ENCODE results near the gene MSI2.
A peak's percentile ranks its signal among the peaks of the same experiment; 100 is the strongest.
"Not testable (repeated sequence)": the region's sequence is repeated elsewhere in the genome, so short reads cannot be mapped to it uniquely, and the experiment has no call there.

Gene MSI2

GRCh38 chr17:57294101-57294500, 37.8 kb downstream of the MSI2 start:
- peak; percentile 82 for DNase-seq

- peak; percentile 91 for DNase-seq
These were observed 38.5 kb downstream of the MSI2 start for GRCh38 chr17:57294629-57295501.

GRCh38 chr17:57295526-57296023, 39.3 kb downstream of the MSI2 start:
- no peak for DNase-seq

GRCh38 chr17:57296231-57296630, 39.9 kb downstream of the MSI2 start:
- DNase-seq, result peak; percentile 59

GRCh38 chr17:57299176-57299575, 42.9 kb downstream of the MSI2 start:
- no peak for DNase-seq

- DNase-seq, result not testable (repeated sequence)
These were observed 44.3 kb downstream of the MSI2 start for GRCh38 chr17:57300592-57300991.

- no peak for DNase-seq
These were observed 46.6 kb downstream of the MSI2 start for GRCh38 chr17:57302690-57303465.

GRCh38 chr17:57305144-57305728, 48.9 kb downstream of the MSI2 start:
- DNase-seq, result no peak

GRCh38 chr17:57305908-57306504, 49.7 kb downstream of the MSI2 start:
- DNase-seq, result no peak

- DNase-seq, result no peak
These were observed 52.3 kb downstream of the MSI2 start for GRCh38 chr17:57308543-57309186.

- DNase-seq, result no peak
These were observed 53.2 kb downstream of the MSI2 start for GRCh38 chr17:57309479-57309878.

GRCh38 chr17:57311281-57312216, 55.2 kb downstream of the MSI2 start:
- DNase-seq, result peak; percentile 30

- no peak for DNase-seq
These were observed 55.9 kb downstream of the MSI2 start for GRCh38 chr17:57312242-57312641.

- DNase-seq, result peak; percentile 15
These were observed 56.9 kb downstream of the MSI2 start for GRCh38 chr17:57313097-57313835.

- no peak for DNase-seq
These were observed 59.0 kb downstream of the MSI2 start for GRCh38 chr17:57315061-57316015.

GRCh38 chr17:57316361-57316760, 60.0 kb downstream of the MSI2 start:
- no peak for DNase-seq

GRCh38 chr17:57317079-57317478, 60.8 kb downstream of the MSI2 start:
- no peak for DNase-seq

GRCh38 chr17:57318913-57319312, 62.6 kb downstream of the MSI2 start:
- no peak for DNase-seq

- DNase-seq, result no peak
These were observed 63.5 kb downstream of the MSI2 start for GRCh38 chr17:57319806-57320205.

Measured in NCI-H510A (cell line).